ENCODE data around the gene TTC9B.
A peak's percentile ranks its signal among the peaks of the same experiment; 100 is the strongest.

Gene TTC9B

DNA sequence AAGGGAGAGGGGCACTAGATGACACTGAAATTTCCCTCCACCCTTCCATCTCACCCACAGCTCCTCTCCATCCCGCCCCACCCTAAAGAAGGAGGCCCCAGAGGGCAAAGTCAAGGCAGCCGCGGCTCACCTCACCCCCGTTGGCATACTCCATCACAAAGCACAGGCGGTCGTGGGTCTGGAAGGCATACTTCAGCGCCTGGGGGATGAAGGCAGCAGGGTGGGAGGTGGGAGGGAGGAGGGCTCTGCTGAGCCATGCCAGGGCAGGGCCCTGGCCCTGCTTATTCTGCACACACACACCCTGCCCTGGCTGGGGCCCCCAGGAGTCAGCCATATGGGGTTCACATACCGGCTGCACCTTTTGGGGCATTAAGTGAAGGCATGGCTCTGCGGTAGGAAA, 20.6 kb upstream of the TTC9B start:
- Histone ChIP-seq H3K4me1 (peaks cover 0 to 15% (median 0%) of the 10 kb centered on the region in 4 donors), H3K36me3 (peaks cover 77 to 90% (median 86%) of the 10 kb centered on the region in 3 donors), H3K4me3 (no peak overlapping the region), H3K27me3 (no peaks in the 10 kb centered on the region), H3K27ac (no peak overlapping the region), H3K9me3 (no peaks in the 10 kb centered on the region)
- intact Hi-C loops (cut with DNase I; ENCODE audit: low total_unique reads), result no loop called here
- no peak for DNase-seq
- TF ChIP-seq, protein P1, sequence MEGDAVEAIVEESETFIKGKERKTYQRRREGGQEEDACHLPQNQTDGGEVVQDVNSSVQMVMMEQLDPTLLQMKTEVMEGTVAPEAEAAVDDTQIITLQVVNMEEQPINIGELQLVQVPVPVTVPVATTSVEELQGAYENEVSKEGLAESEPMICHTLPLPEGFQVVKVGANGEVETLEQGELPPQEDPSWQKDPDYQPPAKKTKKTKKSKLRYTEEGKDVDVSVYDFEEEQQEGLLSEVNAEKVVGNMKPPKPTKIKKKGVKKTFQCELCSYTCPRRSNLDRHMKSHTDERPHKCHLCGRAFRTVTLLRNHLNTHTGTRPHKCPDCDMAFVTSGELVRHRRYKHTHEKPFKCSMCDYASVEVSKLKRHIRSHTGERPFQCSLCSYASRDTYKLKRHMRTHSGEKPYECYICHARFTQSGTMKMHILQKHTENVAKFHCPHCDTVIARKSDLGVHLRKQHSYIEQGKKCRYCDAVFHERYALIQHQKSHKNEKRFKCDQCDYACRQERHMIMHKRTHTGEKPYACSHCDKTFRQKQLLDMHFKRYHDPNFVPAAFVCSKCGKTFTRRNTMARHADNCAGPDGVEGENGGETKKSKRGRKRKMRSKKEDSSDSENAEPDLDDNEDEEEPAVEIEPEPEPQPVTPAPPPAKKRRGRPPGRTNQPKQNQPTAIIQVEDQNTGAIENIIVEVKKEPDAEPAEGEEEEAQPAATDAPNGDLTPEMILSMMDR (IDR thresholded peaks at IDR 0.05), result no peak

DNA sequence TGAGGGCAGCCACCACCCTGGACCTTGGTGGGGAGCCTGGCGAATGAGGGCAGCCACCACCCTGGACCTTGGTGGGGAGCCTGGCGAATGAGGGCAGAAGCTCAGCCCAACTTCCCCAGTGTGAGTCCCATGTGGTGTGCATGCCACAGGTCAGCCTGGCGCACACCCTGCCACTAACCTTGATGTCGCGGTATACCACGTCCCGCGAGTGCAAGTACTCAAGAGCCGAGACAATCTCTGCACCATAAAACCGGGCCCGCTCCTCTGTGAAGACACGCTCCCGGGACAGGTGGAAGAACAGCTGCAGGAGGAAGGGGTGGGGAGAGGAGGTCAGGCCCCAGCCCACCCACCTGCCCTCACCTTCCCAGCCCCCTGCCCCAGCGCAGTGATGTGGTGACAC, 19.6 kb upstream of the TTC9B start:
- H3K36me3 ChIP-seq, result peaks cover 77 to 100% (median 95%) of the 10 kb centered on the region in 3 donors
- TF ChIP-seq, protein P1 (IDR thresholded peaks at IDR 0.05), result no peak

DNA sequence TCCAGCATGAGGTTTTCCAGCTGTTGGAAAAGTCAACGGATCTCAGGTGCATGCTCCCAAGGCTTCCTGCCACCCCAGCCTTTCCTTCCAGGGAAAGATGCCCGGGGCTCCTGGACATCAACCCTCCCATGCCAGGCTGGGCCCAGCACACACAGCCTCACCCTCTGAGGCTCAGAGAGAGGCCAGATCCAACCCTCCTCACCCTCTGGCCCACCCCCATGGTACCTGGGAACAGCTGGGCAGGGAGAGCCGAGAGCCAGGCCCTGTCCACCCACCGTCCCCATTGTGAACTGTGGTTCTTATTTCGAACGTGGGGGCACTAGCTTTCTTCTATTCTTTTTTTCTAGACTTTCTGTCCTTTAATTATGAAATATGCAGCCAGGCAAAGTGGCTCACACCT, 18.2 kb upstream of the TTC9B start:
- Histone ChIP-seq H3K27me3 (no peaks in the 10 kb centered on the region), H3K4me1 (no peaks in the 10 kb centered on the region), H3K36me3 (peaks cover 65 to 91% (median 88%) of the 10 kb centered on the region in 3 donors), H3K9me3 (no peaks in the 10 kb centered on the region), H3K4me3 (no peak overlapping the region), H3K27ac (no peak overlapping the region)
- DNase-seq, result no peak
- TF ChIP-seq, protein P1 (IDR thresholded peaks at IDR 0.05), result no peak
- intact Hi-C loops (cut with DNase I; ENCODE audit: low total_unique reads), result no loop called here

More for the DNA sequence above, 19.6 kb upstream of the TTC9B start:
- Histone ChIP-seq H3K4me1 (peaks cover 0 to 14% (median 0%) of the 10 kb centered on the region in 4 donors), H3K27me3 (no peaks in the 10 kb centered on the region), H3K27ac (no peak overlapping the region), H3K4me3 (no peak overlapping the region), H3K9me3 (no peaks in the 10 kb centered on the region)
- DNase-seq, result no peak
- intact Hi-C loops (cut with DNase I; ENCODE audit: low total_unique reads), result no loop called here

DNA sequence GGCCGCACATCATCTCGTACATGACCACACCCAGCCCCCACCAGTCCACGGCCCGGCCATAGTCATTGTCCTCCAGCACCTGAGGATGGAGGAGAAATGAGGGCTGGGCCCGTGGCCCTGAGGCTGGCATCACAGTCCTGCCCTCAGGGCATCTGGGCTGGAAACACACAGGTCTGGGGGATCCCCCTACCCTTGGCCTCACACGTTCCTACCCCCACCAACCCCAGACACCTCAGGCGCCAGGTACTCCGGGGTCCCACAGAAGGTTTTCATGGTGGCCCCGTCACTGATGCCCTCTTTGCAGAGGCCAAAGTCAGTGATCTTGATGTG, 17.8 kb upstream of the TTC9B start:
- TF ChIP-seq, protein P1 (IDR thresholded peaks at IDR 0.05), result no peak
- Histone ChIP-seq H3K4me1 (no peaks in the 10 kb centered on the region), H3K9me3 (no peaks in the 10 kb centered on the region), H3K27ac (no peak overlapping the region), H3K27me3 (no peaks in the 10 kb centered on the region), H3K4me3 (no peak overlapping the region), H3K36me3 (peaks cover 62 to 87% (median 86%) of the 10 kb centered on the region in 3 donors)
- no peak for DNase-seq
- intact Hi-C loops (cut with DNase I; ENCODE audit: low total_unique reads), result no loop called here

- peaks cover 0 to 3% (median 0%) of the 10 kb centered on the region in 4 donors for H3K4me1 ChIP-seq
- peaks cover 58 to 82% (median 80%) of the 10 kb centered on the region in 3 donors for H3K36me3 ChIP-seq
- H3K4me3 ChIP-seq, result no peak overlapping the region
- DNase-seq, result peak in 1 of 2 donors; percentile 57
- intact Hi-C loops (cut with DNase I; ENCODE audit: low total_unique reads), result no loop called here
- H3K27me3 ChIP-seq, result no peaks in the 10 kb centered on the region
- no peaks in the 10 kb centered on the region for H3K9me3 ChIP-seq
- no peak overlapping the region for H3K27ac ChIP-seq
- TF ChIP-seq, protein P1 (IDR thresholded peaks at IDR 0.05), result no peak
Observed at GRCh38 chr19:40235238-40236025, 17.2 kb upstream of the TTC9B start.
